ENCODE measurements around the gene FGF12.

FGF12 gene

DNA sequence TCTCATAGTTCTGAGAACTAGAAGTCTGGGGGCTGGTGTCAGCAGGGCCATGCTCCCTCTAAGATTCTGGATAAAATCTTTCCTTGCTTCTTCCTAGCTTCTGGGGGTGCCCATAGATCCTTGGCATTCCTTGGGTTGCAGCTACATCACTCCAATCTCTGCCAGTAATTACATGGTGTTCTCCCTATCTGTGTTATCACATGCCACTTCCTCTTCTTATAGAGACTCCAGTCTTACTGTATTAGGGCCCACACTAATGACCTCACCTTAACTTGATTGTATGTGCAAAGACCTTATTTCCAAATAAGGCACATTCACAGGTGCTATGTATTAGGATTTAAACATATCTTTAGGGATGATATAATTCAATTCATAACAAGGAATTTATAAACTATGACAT, 618.5 kb downstream of the FGF12 start:
- DNase-seq (ENCODE audit: low spot score) = no peak

DNA sequence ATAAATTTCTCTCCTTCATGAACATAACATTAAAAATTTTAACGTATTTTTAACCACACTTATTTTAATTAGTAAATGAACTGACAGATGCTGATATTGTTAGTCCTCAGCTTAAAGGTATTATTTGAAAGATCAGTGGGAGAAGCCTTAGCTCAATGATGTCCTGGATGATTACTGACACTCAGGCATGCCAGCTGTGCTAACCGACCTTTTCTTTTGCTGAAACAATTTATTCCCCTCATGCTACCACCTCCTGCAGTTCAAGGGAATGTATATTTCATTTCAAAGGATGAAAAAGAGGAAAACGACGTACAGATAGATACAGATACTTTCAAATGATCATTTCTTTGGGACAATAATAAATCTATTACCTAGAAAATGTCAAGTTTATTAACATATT, 620.8 kb downstream of the FGF12 start:
- DNase-seq (ENCODE audit: low spot score) = no peak

DNA sequence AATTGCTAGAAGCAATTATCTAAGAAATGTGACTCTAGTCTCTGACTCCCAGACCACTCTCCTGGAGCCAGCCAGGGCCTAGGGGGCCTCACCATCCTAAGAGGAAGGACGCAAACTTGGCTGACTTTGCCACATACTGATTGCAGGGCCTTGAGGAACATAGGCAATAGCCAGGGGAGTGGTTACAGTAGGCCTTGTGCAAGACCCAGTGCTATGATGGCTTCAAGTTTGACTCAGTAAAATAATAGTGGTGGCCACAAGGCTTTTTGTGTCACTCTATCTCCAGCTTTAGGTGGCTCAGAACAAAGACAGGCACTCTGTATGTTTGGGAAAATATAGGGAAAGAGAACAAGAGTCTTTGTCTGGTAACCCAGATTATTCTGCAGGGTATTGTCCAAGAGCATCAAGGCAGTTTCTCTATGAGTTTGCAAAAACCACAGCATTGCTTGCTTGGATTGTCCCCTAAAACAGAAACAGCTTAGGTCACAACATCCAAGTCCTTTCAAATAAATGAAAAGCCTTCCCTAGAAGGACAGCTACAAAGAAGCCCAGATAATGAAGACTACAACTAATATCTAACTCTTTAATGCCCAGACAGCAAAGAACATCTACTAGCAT, 634.8 kb downstream of the FGF12 start:
- DNase-seq (ENCODE audit: low spot score) = no peak

DNA sequence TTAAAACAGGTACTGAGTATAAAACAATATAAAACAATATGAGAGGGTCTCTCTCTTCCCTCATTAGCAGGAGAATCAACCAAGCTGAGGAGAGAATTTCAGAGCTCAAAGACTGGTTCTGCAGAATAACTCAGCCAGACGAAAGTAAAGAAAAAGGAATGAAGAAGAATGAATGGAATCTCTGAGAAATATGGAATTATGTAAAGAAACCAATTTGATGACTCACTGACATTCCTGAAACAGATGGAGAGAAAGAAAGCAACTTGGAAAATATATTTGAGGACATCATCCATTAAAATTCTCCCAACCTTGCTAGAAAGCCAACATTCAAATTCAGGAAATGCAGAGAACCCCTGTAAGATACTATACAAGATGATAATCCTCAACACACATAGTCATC, 635.5 kb downstream of the FGF12 start:
- DNase-seq (ENCODE audit: low spot score) = no peak

DNA sequence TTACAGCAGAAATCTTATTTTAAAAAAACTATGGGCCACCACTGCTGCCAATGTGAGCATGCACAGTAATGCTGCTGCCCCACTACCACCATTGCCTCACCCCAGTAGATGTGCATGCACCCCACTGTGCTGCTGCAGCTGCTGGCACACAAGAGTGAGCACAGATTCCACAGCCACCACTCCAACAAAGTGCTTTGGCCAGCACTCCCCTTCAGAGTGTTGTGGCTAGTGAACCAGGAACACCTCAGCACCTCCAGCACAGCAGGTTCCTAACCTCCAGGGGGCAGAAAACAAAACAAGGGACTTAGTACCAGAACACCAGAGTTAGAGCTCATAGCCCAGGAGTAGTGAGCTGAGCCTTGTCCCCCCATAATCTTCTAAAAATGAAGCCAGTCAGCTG, 636.8 kb downstream of the FGF12 start:
- DNase-seq (ENCODE audit: low spot score) = no peak
